GM19328 (cell line): ENCODE measurements around the gene ZNF266.

Source experiments
- ATAC-seq: cut with Tn5 transposase; IDR thresholded peaks from one replicate; pipeline ENCODE4 v1.9.1; 2021; ENCODE audit warnings: mild to moderate bottlenecking, moderate library complexity; ENCODE audit not compliant: unreplicated experiment

The ZNF266 gene

GRCh38 chr19:9435279-9436268 is at the start of gene ZNF266:
TSS of gene ZNF266 (minus strand) at chr19:9435573. CDS start at chr19:9420089, 15,484 bp downstream.
- ATAC-seq: no peak

GRCh38 chr19:9485140-9485539 is 49.8 kb upstream of the ZNF266 start:
- ATAC-seq: no peak

- no peak for ATAC-seq
These were observed 39.6 kb upstream of the ZNF266 start for GRCh38 chr19:9474975-9475374.

- ATAC-seq: no peak
These were observed 31.8 kb upstream of the ZNF266 start for GRCh38 chr19:9467161-9467560.

- no peak for ATAC-seq
These were observed 26.6 kb upstream of the ZNF266 start for GRCh38 chr19:9461938-9462337.

GRCh38 chr19:9456018-9456689 is 20.8 kb upstream of the ZNF266 start:
- no peak for ATAC-seq

- no peak for ATAC-seq
These were observed 18.6 kb upstream of the ZNF266 start for GRCh38 chr19:9453953-9454352.

- ATAC-seq: no peak
These were observed 9.7 kb upstream of the ZNF266 start for GRCh38 chr19:9445037-9445436.

- no peak for ATAC-seq
These were observed 985 bp upstream of the ZNF266 start for GRCh38 chr19:9436358-9436757.

- no peak for ATAC-seq
These were observed 3.9 kb downstream of the ZNF266 start for GRCh38 chr19:9431475-9431874.

- no peak for ATAC-seq
These were observed 4.9 kb downstream of the ZNF266 start for GRCh38 chr19:9430444-9430843.

GRCh38 chr19:9427941-9428340 is 7.4 kb downstream of the ZNF266 start:
- no peak for ATAC-seq

- ATAC-seq: no peak
These were observed 22.0 kb downstream of the ZNF266 start for GRCh38 chr19:9413240-9413954.

- no peak for ATAC-seq
These were observed 27.5 kb downstream of the ZNF266 start for GRCh38 chr19:9407827-9408226.

- no peak for ATAC-seq
These were observed 28.5 kb downstream of the ZNF266 start for GRCh38 chr19:9406798-9407352.

GRCh38 chr19:9381361-9381785 is 54.0 kb downstream of the ZNF266 start:
- ATAC-seq: no peak

GRCh38 chr19:9370738-9371619 is 64.4 kb downstream of the ZNF266 start:
- no peak for ATAC-seq

- ATAC-seq: no peak
These were observed 72.5 kb downstream of the ZNF266 start, which contains the start of gene ZNF177 for GRCh38 chr19:9362905-9363304. TSS of gene ZNF177 (plus strand) at chr19:9363013. CDS start at chr19:9378312, 15,299 bp downstream.
